GM08714 (cell line): ENCODE results near the gene PDE8A.
"Not testable (repeated sequence)": the region's sequence is repeated elsewhere in the genome, so short reads cannot be mapped to it uniquely, and the experiment has no call there.

ENCODE experiments used
- H3K4me3 ChIP-seq: fragments of 200-500 bp; sonication (Bioruptor generic); 2 replicates; pipeline ENCODE4 v1.5.1; 2014; ENCODE audit warnings: mild to moderate bottlenecking, low read length, inconsistent platforms
- ZNF274 ChIP-seq: IDR thresholded peaks from 2 replicates; pipeline ENCODE4 v1.6.1; 2012; ENCODE audit warnings: mild to moderate bottlenecking, low read depth, low read length

PDE8A gene

GRCh38 chr15:85007741-85008397 lies 26.2 kb downstream of the PDE8A start:
- TF ChIP-seq ZNF274 = no peak
- H3K4me3 ChIP-seq = no peak overlapping the region

- no peak overlapping the region; the same call in 1 of the 2 replicates for H3K4me3 ChIP-seq
- no peak for TF ChIP-seq ZNF274
Observed at GRCh38 chr15:85008474-85009260, 27.0 kb downstream of the PDE8A start.

GRCh38 chr15:85009435-85009834 lies 27.8 kb downstream of the PDE8A start:
- no peak for TF ChIP-seq ZNF274
- H3K4me3 ChIP-seq = no peak overlapping the region

- H3K4me3 ChIP-seq = no peak overlapping the region
- TF ChIP-seq ZNF274 = no peak
Observed at GRCh38 chr15:85010071-85010385, 28.4 kb downstream of the PDE8A start.

- TF ChIP-seq ZNF274 = no peak
- H3K4me3 ChIP-seq = no peak overlapping the region
Observed at GRCh38 chr15:85010386-85011159, 28.9 kb downstream of the PDE8A start.

- no peak overlapping the region for H3K4me3 ChIP-seq
- TF ChIP-seq ZNF274 = no peak
Observed at GRCh38 chr15:85011160-85011571, 29.5 kb downstream of the PDE8A start.

GRCh38 chr15:85011724-85012123 lies 30.1 kb downstream of the PDE8A start:
- not testable (repeated sequence) for H3K4me3 ChIP-seq

- no peak overlapping the region for H3K4me3 ChIP-seq
- TF ChIP-seq ZNF274 = no peak
Observed at GRCh38 chr15:85013785-85014184, 32.1 kb downstream of the PDE8A start.

- TF ChIP-seq ZNF274 = no peak
- H3K4me3 ChIP-seq = no peak overlapping the region
Observed at GRCh38 chr15:85014932-85015331, 33.3 kb downstream of the PDE8A start.

- TF ChIP-seq ZNF274 = no peak
- no peak overlapping the region for H3K4me3 ChIP-seq
Observed at GRCh38 chr15:85016275-85016674, 34.6 kb downstream of the PDE8A start.

- no peak overlapping the region for H3K4me3 ChIP-seq
- TF ChIP-seq ZNF274 = no peak
Observed at GRCh38 chr15:85019815-85020590, 38.3 kb downstream of the PDE8A start.

- H3K4me3 ChIP-seq = no peak overlapping the region
- no peak for TF ChIP-seq ZNF274
Observed at GRCh38 chr15:85021409-85021808, 39.8 kb downstream of the PDE8A start.

GRCh38 chr15:85022860-85023403 lies 41.3 kb downstream of the PDE8A start:
- H3K4me3 ChIP-seq = no peak overlapping the region
- no peak for TF ChIP-seq ZNF274

- H3K4me3 ChIP-seq = no peak overlapping the region
- no peak for TF ChIP-seq ZNF274
Observed at GRCh38 chr15:85024003-85024402, 42.3 kb downstream of the PDE8A start.
